ENCODE data around the gene ELAVL3.

Gene ELAVL3

GRCh38 chr19:11451871-11452619 is 28.8 kb downstream of the ELAVL3 start:
- CTCF ChIA-PET = interaction anchor here (0.7 to 1.0 kb wide), 7 partner anchors 10 to 606 kb away, joined by 3 to 5 read pairs (median 4); partner anchors contain the start of gene ODAD3
- DNase-seq (ENCODE audit: extremely low spot score) = no peak
- POLR2A ChIA-PET = interaction anchor here (0.9 to 1.6 kb wide), 3 partner anchors 10 to 188 kb away, joined by 3 to 5 read pairs (median 3); partner anchors contain the start of gene SWSAP1
- TF ChIP-seq TARDBP (IDR thresholded peaks at IDR 0.05) (no peak), CTBP1 (IDR thresholded peaks at IDR 0.05; ENCODE audit: borderline replicate concordance) (no peak), SUZ12 (IDR thresholded peaks at IDR 0.05) (no peak), FOXK2 (IDR thresholded peaks at IDR 0.05) (no peak), ZNF384 (IDR thresholded peaks at IDR 0.05) (no peak), BHLHE40 (IDR thresholded peaks at IDR 0.05; ENCODE audit: borderline replicate concordance) (no peak), SP1 (IDR thresholded peaks at IDR 0.05) (no peak), HDGF (IDR thresholded peaks at IDR 0.05; ENCODE audit: borderline replicate concordance) (no peak), FOXM1 (IDR thresholded peaks at IDR 0.05; ENCODE audit: borderline replicate concordance) (no peak), L3MBTL2 (conservative IDR thresholded peaks at IDR 0.05) (no peak), LEF1 (IDR thresholded peaks at IDR 0.05; ENCODE audit: borderline replicate concordance) (no peak)

DNA sequence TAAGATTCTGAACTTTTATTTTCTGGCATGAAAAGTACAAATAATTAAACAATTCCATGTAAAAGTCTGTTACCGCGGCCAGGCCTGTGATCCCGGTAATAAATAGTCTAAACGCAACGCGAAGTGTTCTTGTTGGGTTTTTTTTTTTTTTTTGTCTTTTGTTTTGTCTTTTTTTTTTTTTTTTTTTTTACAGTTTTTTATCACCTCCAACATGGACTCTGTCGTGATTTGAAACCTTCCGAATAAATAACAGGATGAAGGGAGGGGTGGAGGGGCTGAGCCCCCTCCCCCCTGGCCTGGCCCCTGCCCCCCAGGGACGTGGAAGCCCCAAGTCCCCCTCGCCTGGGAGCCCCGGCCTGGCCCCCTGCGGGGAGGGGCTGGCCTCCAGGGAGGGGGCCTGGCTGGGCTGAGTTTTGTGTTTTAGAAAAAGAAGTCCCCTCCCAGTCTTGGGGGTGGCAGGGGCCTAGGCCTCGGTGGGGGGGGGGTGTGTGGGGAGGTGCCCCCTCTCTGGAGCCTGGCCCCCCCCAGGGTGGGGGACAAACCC is 29.4 kb downstream of the ELAVL3 start:
- no peak for TF ChIP-seq SUZ12 (IDR thresholded peaks at IDR 0.05)
- peak; percentile 54 for TF ChIP-seq ZNF384 (IDR thresholded peaks at IDR 0.05)
- no peak for TF ChIP-seq HDGF (IDR thresholded peaks at IDR 0.05; ENCODE audit: borderline replicate concordance)
- TF ChIP-seq, protein P1, sequence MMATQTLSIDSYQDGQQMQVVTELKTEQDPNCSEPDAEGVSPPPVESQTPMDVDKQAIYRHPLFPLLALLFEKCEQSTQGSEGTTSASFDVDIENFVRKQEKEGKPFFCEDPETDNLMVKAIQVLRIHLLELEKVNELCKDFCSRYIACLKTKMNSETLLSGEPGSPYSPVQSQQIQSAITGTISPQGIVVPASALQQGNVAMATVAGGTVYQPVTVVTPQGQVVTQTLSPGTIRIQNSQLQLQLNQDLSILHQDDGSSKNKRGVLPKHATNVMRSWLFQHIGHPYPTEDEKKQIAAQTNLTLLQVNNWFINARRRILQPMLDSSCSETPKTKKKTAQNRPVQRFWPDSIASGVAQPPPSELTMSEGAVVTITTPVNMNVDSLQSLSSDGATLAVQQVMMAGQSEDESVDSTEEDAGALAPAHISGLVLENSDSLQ (IDR thresholded peaks at IDR 0.05) = no peak
- no peak for TF ChIP-seq BHLHE40 (IDR thresholded peaks at IDR 0.05; ENCODE audit: borderline replicate concordance)
- TF ChIP-seq ARNT (IDR thresholded peaks at IDR 0.05) = no peak
- TF ChIP-seq FOXK2 (IDR thresholded peaks at IDR 0.05) = no peak
- TF ChIP-seq L3MBTL2 (conservative IDR thresholded peaks at IDR 0.05) = no peak
- DNase-seq (ENCODE audit: extremely low spot score) = no peak
- CTCF ChIA-PET = interaction anchor here (1.0 kb wide), 1 partner anchor 74 kb away, joined by 4 read pairs; no protein-coding TSS in a partner anchor
- POLR2A ChIA-PET = interaction anchor here (1.6 kb wide), 1 partner anchor 77 kb away, joined by 5 read pairs; the partner anchor contains the start of gene SWSAP1

DNA sequence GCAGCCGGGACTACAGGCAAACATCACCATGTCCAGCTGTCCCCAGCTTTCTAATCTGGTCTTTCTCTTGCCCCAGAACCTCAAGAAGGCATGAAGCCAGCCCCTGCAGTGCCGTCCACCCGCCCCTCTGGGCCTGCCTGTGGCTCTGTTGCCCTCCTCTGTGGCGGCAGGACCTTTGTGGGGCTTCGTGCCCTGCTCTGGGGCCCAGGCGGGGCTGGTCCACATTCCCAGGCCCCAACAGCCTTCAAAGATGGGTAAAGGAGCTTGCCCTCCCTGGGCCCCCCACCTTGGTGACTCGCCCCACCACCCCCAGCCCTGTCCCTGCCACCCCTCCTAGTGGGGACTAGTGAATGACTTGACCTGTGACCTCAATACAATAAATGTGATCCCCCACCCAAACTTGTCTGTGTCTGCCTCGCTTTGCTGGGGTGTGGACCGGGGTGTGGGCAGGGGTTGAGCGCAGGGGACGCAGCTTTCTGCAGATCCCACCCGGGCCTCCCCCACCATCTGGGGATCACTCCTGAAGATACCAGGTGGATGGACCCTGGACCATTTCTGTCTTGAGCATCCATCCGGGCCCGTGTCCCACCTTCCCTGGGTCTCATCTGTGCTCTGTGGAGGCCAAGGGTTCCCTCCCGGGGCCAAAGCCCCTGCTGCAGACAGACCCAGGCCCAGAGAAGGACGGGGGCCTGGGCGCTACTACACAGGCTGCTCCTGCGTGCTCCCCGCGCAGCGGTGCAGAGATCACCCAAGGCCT is 30.1 kb downstream of the ELAVL3 start:
- DNase-seq (ENCODE audit: extremely low spot score) = no peak
- ChIA-PET POLR2A (interaction anchor here (1.7 kb wide), 1 partner anchor 15 kb away, joined by 6 read pairs; the partner anchor contains the start of genes ODAD3 and PRKCSH), CTCF (no interaction called here)
- no peak for TF ChIP-seq CTBP1 (IDR thresholded peaks at IDR 0.05; ENCODE audit: borderline replicate concordance)
- TF ChIP-seq ELF4 (IDR thresholded peaks at IDR 0.05) = no peak
- TF ChIP-seq ZNF384 (IDR thresholded peaks at IDR 0.05) = no peak
- TF ChIP-seq SP1 (IDR thresholded peaks at IDR 0.05) = no peak
- no peak for TF ChIP-seq BHLHE40 (IDR thresholded peaks at IDR 0.05; ENCODE audit: borderline replicate concordance)
- TF ChIP-seq SUZ12 (IDR thresholded peaks at IDR 0.05) = no peak
- no peak for TF ChIP-seq FOXA1 (IDR thresholded peaks at IDR 0.05)
- no peak for TF ChIP-seq FOXK2 (IDR thresholded peaks at IDR 0.05)
- TF ChIP-seq HDGF (IDR thresholded peaks at IDR 0.05; ENCODE audit: borderline replicate concordance) = no peak
- no peak for TF ChIP-seq FOXM1 (IDR thresholded peaks at IDR 0.05; ENCODE audit: borderline replicate concordance)
- TF ChIP-seq TARDBP (IDR thresholded peaks at IDR 0.05) = no peak
- TF ChIP-seq NFRKB (IDR thresholded peaks at IDR 0.05) = no peak
- TF ChIP-seq ARNT (IDR thresholded peaks at IDR 0.05) = no peak

- ChIA-PET POLR2A (interaction anchor here (0.9 to 1.7 kb wide), 2 partner anchors 14 to 72 kb away, joined by 3 to 6 read pairs; partner anchors contain the start of genes ODAD3 and PRKCSH), CTCF (interaction anchor here (1.0 kb wide), 1 partner anchor 66 kb away, joined by 3 read pairs; no protein-coding TSS in a partner anchor)
- no peak for DNase-seq (ENCODE audit: extremely low spot score)
- TF ChIP-seq, protein P1 (IDR thresholded peaks at IDR 0.05) = no peak
Observed at GRCh38 chr19:11448923-11449554, 31.8 kb downstream of the ELAVL3 start.

- CTCF ChIA-PET = interaction anchor here (1.0 to 1.5 kb wide), 2 partner anchors 65 to 68 kb away, joined by 3 to 4 read pairs; no protein-coding TSS in a partner anchor
- TF ChIP-seq SUZ12 (IDR thresholded peaks at IDR 0.05) = no peak
- no peak for TF ChIP-seq CTBP1 (IDR thresholded peaks at IDR 0.05; ENCODE audit: borderline replicate concordance)
- no peak for TF ChIP-seq BHLHE40 (IDR thresholded peaks at IDR 0.05; ENCODE audit: borderline replicate concordance)
- POLR2A ChIA-PET = interaction anchor here (0.9 kb wide), 1 partner anchor 73 kb away, joined by 3 read pairs; no protein-coding TSS in a partner anchor
- DNase-seq (ENCODE audit: extremely low spot score) = no peak
Observed at GRCh38 chr19:11448410-11448809, 32.4 kb downstream of the ELAVL3 start.

Data from HEK293T (cell line).